A549 (cell line): ENCODE measurements around the gene RBM10.

Source experiments
- CTCF ChIP-seq: fragments of >200 bp; sonication (Bioruptor Twin); formaldehyde crosslinking; IDR thresholded peaks from 3 replicates; pipeline ENCODE4 v1.5.1; 2016
- KDM1A ChIP-seq: fragments of 200-600 bp; sonication (generic); IDR thresholded peaks from 2 replicates; pipeline ENCODE4 v1.6.1; 2016; ENCODE audit warnings: low read depth, mild to moderate bottlenecking
- PHF8 ChIP-seq: fragments of 200-600 bp; sonication (generic); IDR thresholded peaks from 2 replicates; pipeline ENCODE4 v1.6.1; 2016; ENCODE audit warnings: low read depth, mild to moderate bottlenecking, antibody characterized with exemption, moderate library complexity, borderline replicate concordance
- POLR2A ChIP-seq: IDR thresholded peaks from 2 replicates; pipeline ENCODE4 v1.6.1; 2012; ENCODE audit warnings: mild to moderate bottlenecking, low read length
- RNF2 ChIP-seq: fragments of 200-600 bp; sonication (generic); IDR thresholded peaks from 2 replicates; pipeline ENCODE4 v1.6.1; 2016; ENCODE audit warnings: low read depth, mild to moderate bottlenecking, antibody characterized with exemption, moderate library complexity, borderline replicate concordance
- USF2 ChIP-seq: fragments of 450-650 bp; IDR thresholded peaks from 2 replicates; pipeline ENCODE4 v1.6.1; 2014; ENCODE audit warnings: antibody characterized with exemption

GRCh38 chrX:47158131-47158530 is 13.1 kb downstream of the RBM10 start:
- TF ChIP-seq POLR2A (no peak), CTCF (no peak), PHF8 (no peak), USF2 (no peak), RNF2 (no peak), KDM1A (no peak)
